HT-29 (cell line): ENCODE data around the gene COL9A1. TPM values are rescaled to one million over a fixed set of nuclear protein-coding genes. Genes with fewer than 3 reads are reported as not detected.

Source experiments
- DNase-seq: peaks from one replicate; pipeline ENCODE4 v3.0.0-alpha.2; 2015; ENCODE audit warnings: low spot score
- total RNA-seq: library from RNA; depleted of rRNA; stranded (reverse); fragments of >200 nt; shearing (Covaris generic); gene quantifications from 2 replicates; pipeline ENCODE4 v1.2.3, GENCODE V29; 2014

COL9A1 gene
- total RNA-seq, 1 experiment from 2014 or later = not detected

DNA sequence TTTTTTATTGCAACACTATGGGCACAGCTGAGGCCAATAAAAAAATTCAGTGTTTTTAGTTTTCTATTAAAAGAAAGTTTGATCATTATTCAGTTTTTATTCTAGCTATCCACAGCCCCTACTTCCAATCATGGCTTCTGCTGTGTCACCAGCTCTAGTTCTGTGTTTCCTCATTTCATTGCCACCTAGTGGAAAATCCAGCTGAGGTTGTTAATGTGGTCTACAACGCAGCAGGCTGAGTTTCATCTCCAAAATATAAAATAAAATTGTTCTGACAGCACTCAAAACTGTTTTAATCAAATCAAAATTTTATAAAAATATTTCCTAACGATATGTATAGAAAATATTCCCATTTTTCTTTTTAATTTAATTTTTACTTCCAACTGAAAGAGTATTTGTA lies 13.6 kb downstream of the COL9A1 start:
- DNase-seq = peak; percentile 15

DNA sequence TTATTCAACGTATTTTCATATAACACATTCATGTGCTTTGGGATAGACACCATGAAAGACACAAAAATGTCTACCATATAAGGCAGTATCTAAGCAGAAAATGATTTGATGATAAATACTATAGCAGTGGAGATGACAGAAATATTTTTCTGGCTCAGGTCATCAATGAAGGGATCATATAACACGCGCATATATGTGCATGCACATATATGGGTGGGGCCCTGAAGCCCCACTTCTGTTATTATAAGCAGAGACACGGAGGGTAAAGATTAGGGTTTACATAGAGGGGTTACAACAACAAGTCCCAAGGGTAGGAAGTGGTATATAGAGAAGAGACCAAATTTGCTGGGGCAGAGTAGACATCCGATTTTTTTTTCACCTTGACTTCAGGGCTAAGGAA lies 16.0 kb downstream of the COL9A1 start:
- no peak for DNase-seq

DNA sequence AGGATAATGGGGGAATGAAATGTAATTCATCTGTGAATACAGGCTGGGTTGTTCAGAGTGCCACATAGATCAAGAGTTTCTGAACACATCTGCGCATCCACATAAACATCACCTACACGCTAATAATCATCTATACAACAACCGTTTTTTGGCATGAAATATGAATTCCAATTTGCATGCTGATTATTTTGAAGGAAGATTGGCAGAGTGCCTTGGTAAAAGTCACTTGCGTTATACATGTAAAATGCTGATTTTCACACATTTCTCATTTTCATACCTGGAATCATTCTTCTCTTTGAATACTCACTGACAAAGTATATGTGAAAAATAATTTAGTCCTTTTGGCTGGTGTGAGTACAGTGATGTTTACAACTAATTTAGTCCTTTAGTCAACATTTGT lies 17.7 kb downstream of the COL9A1 start:
- no peak for DNase-seq

DNA sequence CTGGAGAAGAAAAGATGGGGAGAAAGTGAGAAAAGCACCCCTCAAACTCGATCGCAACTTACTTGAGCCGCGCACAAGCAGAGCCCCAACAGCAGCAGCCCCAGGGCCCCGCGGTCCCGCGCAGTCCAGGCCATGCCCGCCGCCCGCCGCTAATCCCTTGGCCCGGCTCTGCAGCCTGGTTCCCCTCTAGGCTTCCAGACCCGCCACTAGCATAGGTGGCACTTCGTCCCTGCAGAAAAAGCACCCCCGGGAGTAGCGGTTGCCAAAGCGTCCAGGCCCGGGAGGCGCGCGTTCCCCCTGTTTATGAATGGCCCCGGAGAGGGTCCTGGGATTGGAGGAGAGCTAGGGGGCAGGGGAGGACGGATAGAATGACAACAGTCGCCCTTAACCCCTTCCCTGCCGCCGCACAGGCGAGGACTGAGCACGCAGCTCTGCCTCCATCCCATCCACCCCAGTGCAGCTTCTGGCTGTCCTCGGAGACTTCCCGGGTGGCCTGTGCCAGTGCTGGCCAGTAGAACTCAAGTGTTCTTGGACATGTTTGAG lies 19.9 kb downstream of the COL9A1 start:
- no peak for DNase-seq

- no peak for DNase-seq
These were observed 20.5 kb downstream of the COL9A1 start for GRCh38 chr6:70282312-70282918.

- DNase-seq = no peak
These were observed 21.0 kb downstream of the COL9A1 start for GRCh38 chr6:70281923-70282311.

GRCh38 chr6:70280400-70280853 lies 22.5 kb downstream of the COL9A1 start:
- DNase-seq = peak; percentile 17

GRCh38 chr6:70277470-70277869 lies 25.4 kb downstream of the COL9A1 start:
- no peak for DNase-seq

DNA sequence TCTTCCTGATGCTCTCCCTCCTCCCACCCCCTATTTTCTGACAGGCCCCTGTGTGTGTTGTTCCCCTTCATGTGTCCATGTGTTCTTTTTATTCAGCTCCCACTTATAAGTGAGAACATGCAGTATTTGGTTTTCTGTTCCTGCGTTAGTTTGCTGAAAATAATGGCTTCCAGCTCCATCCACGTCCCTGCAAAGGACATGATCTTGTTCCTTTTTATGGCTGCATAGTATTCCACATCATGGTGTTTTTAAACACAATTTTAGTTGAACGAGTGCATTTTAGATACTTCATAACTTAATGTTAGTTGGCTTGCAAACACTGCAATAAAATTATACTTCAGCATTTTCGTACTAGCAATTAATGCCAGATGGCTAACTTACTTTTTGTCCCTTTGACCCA lies 28.5 kb downstream of the COL9A1 start:
- no peak for DNase-seq

DNA sequence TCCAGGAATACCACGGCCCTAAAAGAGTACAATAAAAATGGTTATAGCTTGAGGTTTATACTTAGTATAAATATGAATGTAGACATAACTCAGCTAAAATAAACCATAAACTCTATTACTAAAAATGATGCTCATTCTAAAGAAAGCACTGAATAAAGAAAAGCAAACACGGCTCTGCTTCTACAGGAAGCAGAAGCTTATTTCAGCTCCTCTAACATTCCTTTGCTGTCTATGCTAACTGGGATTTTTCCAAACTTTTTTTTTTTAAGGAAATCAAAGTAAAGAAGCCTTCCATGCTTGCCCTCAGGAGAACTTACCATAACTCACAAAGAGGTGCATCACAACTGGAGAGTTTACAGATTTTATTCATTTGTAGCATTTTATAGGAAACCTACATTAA lies 30.8 kb downstream of the COL9A1 start:
- DNase-seq = no peak

- DNase-seq = no peak
These were observed 32.4 kb downstream of the COL9A1 start for GRCh38 chr6:70270287-70271005.

GRCh38 chr6:70266142-70266541 lies 36.7 kb downstream of the COL9A1 start:
- DNase-seq = no peak

GRCh38 chr6:70264306-70264705 lies 38.6 kb downstream of the COL9A1 start:
- no peak for DNase-seq

- no peak for DNase-seq
These were observed 44.4 kb downstream of the COL9A1 start for GRCh38 chr6:70258483-70258882.

DNA sequence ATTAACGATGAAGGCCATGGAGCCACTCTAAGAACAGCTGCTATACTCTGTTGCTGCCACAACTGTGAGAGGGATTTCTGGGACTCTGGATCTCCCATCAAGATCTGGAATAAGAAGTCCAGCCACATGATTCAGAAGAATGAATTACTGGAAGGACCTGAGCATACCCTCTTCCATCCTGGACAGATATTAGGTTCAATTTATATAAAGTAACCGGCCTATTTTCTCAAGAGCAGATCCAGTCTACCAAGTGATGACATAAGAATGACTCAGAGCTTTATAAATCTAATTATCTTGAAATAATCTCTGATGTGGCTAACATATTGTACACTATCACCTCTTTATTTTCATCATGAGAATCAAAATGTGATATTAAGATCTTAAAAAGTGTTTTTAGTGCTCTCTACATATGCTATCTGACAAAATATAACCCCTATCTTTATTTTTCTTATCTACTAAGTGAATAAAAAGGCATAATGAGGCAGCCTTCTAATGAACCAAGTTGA lies 45.1 kb downstream of the COL9A1 start:
- DNase-seq = no peak

- DNase-seq = no peak
These were observed 48.1 kb downstream of the COL9A1 start for GRCh38 chr6:70254784-70255183.

- no peak for DNase-seq
These were observed 49.0 kb downstream of the COL9A1 start for GRCh38 chr6:70253923-70254322.

GRCh38 chr6:70252604-70253003 lies 50.3 kb downstream of the COL9A1 start:
- DNase-seq = no peak

DNA sequence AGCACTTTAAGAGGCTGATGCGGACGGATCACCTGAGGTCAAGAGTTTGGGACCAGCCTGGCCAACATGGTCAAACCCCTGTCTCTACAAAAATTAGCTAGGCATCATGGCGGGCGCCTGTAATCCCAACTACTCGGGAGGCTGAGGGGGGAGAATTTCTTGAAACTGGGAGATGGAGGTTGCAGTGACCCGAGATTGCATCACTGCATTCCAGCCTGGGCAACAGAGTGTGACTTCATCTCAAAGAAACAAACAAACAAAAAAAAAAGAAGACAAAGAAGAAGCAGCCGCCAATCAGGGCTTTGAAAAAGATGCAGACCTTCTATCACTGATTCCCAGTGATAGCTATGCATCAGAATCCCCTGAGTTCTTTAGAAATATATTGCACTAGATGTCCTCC lies 56.8 kb downstream of the COL9A1 start:
- no peak for DNase-seq

- DNase-seq = peak; percentile 5
These were observed 60.9 kb downstream of the COL9A1 start for GRCh38 chr6:70241991-70242420.

DNA sequence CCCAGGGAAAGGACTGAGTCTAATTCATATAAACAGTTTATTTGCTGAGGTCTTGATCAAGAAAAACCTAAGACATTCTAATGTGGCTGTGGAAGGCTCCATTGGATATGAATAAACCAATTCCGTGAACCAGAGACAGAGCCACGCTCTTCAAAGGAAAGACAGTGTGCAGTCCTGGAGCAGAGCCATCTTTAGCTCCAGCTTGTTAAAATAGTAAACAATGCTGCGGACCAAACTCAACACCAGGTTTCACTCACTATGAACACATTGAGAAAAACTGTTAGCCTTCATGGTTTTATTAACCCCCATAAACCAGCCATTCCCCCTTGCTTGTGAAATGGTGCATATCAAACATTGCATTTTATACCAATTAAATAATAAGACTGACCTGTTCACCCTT lies 61.9 kb downstream of the COL9A1 start:
- no peak for DNase-seq

DNA sequence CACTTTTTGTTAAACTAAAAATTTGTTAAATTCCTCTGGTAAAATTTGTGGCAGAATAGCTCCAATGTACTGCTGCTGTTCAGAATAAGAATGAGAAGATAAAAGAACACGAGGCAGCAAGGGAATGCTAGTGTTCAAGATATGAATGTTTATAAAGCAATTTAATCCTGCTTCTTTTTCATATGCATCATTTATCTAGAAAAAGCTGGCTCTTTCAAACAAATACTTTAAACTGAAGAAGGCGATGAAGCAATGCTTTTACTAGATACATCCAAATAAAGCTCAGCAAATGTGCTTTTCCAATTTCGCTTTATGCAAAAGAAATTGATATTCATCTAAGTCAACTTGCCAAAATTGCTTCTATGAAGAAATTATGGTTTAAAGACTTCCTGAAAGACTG lies 66.5 kb downstream of the COL9A1 start:
- no peak for DNase-seq
